Non-pigmented ciliary epithelial cell (primary cell): ENCODE measurements around the gene SMTNL2.
"Not testable (repeated sequence)": the region's sequence is repeated elsewhere in the genome, so short reads cannot be mapped to it uniquely, and the experiment has no call there.

Experiments used
- DNase-seq: peaks from one replicate; pipeline ENCODE4 v3.0.0-alpha.2; 2010; ENCODE audit warnings: low read depth

SMTNL2 gene

GRCh38 chr17:4602041-4602440 is 17.7 kb downstream of the SMTNL2 start:
- no peak for DNase-seq

GRCh38 chr17:4604111-4604644 is 19.8 kb downstream of the SMTNL2 start:
- DNase-seq = no peak

GRCh38 chr17:4604736-4605135 is 20.4 kb downstream of the SMTNL2 start:
- not testable (repeated sequence) for DNase-seq

GRCh38 chr17:4605826-4606225 is 21.5 kb downstream of the SMTNL2 start:
- no peak for DNase-seq

- no peak for DNase-seq
Observed at GRCh38 chr17:4607261-4607741, 23.0 kb downstream of the SMTNL2 start.

- DNase-seq = no peak
Observed at GRCh38 chr17:4607773-4608187, 23.5 kb downstream of the SMTNL2 start.

- DNase-seq = no peak
Observed at GRCh38 chr17:4609761-4610160, 25.4 kb downstream of the SMTNL2 start.

GRCh38 chr17:4610162-4610561 is 25.8 kb downstream of the SMTNL2 start:
- DNase-seq = no peak

- no peak for DNase-seq
Observed at GRCh38 chr17:4610656-4611055, 26.3 kb downstream of the SMTNL2 start.

GRCh38 chr17:4616476-4616875 is 32.1 kb downstream of the SMTNL2 start:
- no peak for DNase-seq

- no peak for DNase-seq
Observed at GRCh38 chr17:4617090-4617489, 32.8 kb downstream of the SMTNL2 start.

- DNase-seq = no peak
Observed at GRCh38 chr17:4617590-4618351, 33.4 kb downstream of the SMTNL2 start.

- DNase-seq = no peak
Observed at GRCh38 chr17:4620531-4621101, 36.3 kb downstream of the SMTNL2 start.

- no peak for DNase-seq
Observed at GRCh38 chr17:4622375-4622774, 38.0 kb downstream of the SMTNL2 start.

- DNase-seq = peak; percentile 54
Observed at GRCh38 chr17:4623249-4623648, 38.9 kb downstream of the SMTNL2 start.

- DNase-seq = not testable (repeated sequence)
Observed at GRCh38 chr17:4624451-4624911, 40.2 kb downstream of the SMTNL2 start.

- DNase-seq = no peak
Observed at GRCh38 chr17:4625181-4625617, 40.9 kb downstream of the SMTNL2 start.

- no peak for DNase-seq
Observed at GRCh38 chr17:4626734-4627256, 42.5 kb downstream of the SMTNL2 start.

GRCh38 chr17:4631431-4631830 is 47.1 kb downstream of the SMTNL2 start:
- DNase-seq = no peak

GRCh38 chr17:4631836-4632580 is 47.7 kb downstream of the SMTNL2 start:
- no peak for DNase-seq

GRCh38 chr17:4632581-4632920 is 48.2 kb downstream of the SMTNL2 start:
- DNase-seq = no peak

- DNase-seq = no peak
Observed at GRCh38 chr17:4633643-4634042, 49.3 kb downstream of the SMTNL2 start.
